ENCODE data around the gene MEFV.
"Not testable (repeated sequence)": the region's sequence is repeated elsewhere in the genome, so short reads cannot be mapped to it uniquely, and the experiment has no call there.

Gene MEFV

GRCh38 chr16:3214904-3215600 lies 41.4 kb downstream of the MEFV start:
- FAIRE-seq = no peak

- no peak for FAIRE-seq
Observed at GRCh38 chr16:3212567-3212966, 43.9 kb downstream of the MEFV start.

- no peak for FAIRE-seq
Observed at GRCh38 chr16:3212006-3212405, 44.4 kb downstream of the MEFV start.

- no peak for FAIRE-seq
Observed at GRCh38 chr16:3207086-3207953, 49.1 kb downstream of the MEFV start.

- FAIRE-seq = not testable (repeated sequence)
Observed at GRCh38 chr16:3205939-3206338, 50.5 kb downstream of the MEFV start.

- FAIRE-seq = no peak
Observed at GRCh38 chr16:3202903-3203539, 53.4 kb downstream of the MEFV start.

GRCh38 chr16:3198334-3199072 lies 57.9 kb downstream of the MEFV start:
- no peak for FAIRE-seq

GRCh38 chr16:3197694-3198333 lies 58.6 kb downstream of the MEFV start:
- FAIRE-seq = not testable (repeated sequence)

GRCh38 chr16:3195975-3196374 lies 60.5 kb downstream of the MEFV start:
- FAIRE-seq = no peak

- FAIRE-seq = no peak
Observed at GRCh38 chr16:3194792-3195191, 61.6 kb downstream of the MEFV start.

- FAIRE-seq = no peak
Observed at GRCh38 chr16:3193221-3194212, 62.9 kb downstream of the MEFV start.

GRCh38 chr16:3192476-3193019 lies 63.9 kb downstream of the MEFV start:
- FAIRE-seq = no peak
